Measurements from ENCODE around the gene ABCD4.

The ABCD4 gene

DNA sequence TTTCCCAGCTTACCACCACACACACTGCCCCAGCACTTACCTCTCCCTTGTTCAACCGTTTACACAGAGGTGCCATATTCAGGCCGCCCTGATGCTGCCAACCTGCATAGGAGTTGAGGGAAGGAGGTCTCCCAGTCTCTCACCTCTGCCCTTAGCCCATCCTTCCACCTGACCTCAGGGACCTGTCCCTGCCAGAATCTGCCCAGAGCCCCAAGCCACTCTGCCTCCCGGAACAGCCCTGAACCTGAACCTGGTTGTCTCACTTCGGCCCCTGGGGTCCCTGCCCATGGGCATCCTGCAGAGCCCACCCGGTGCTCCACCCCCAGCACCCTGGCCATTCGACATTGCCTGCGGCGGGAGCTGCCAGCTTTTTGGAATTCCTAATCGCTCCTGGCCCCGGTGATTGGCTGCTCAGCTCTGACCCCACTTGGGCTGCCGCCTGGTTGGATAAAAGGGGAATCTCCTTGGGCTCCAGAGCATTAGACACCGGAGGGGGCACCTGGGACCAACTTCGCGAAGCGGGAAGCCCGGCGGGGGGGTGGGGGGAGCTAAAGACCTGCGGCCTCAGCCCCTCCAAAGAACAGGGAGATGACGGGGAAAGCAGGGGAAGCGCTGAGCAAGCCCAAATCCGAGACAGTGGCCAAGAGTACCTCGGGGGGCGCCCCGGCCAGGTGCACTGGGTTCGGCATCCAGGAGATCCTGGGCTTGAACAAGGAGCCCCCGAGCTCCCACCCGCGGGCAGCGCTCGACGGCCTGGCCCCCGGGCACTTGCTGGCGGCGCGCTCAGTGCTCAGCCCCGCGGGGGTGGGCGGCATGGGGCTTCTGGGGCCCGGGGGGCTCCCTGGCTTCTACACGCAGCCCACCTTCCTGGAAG, 63.5 kb downstream of the ABCD4 start, which contains the start of gene VSX2:
Gene VSX2 (plus strand): TSS at position 476 of the 874 bp plus-strand sequence. CDS start 113 bp downstream, at position 589.
- DNase-seq (ENCODE audit: low read depth in 1 of 2, low spot score in 1 of 2), result no peak

DNA sequence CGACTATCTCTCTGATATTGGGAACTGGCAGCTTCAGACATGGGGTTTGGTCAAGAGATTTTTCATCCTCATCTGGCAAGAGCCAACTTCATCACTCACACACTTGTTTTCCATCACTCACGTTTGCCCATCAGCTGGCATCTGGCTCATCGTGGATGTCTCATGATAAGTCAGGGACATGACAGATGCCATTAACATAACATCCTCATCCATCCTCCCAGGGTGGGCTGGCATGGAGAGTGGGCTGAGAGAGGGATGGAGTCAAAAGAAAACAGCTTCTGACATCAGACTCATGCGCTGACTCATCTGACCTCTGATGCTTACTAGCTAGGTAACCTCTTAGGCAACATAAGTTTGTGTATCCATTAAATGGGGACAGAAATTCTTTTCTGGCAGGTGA, 65.3 kb downstream of the ABCD4 start:
- no peak for DNase-seq (ENCODE audit: low read depth in 1 of 2, low spot score in 1 of 2)
